ENCODE data around the gene DUSP8. TPM values are rescaled to one million over a fixed set of nuclear protein-coding genes. Genes with fewer than 3 reads are reported as not detected.
"Not testable (repeated sequence)": the region's sequence is repeated elsewhere in the genome, so short reads cannot be mapped to it uniquely, and the experiment has no call there.

The DUSP8 gene, protein sequence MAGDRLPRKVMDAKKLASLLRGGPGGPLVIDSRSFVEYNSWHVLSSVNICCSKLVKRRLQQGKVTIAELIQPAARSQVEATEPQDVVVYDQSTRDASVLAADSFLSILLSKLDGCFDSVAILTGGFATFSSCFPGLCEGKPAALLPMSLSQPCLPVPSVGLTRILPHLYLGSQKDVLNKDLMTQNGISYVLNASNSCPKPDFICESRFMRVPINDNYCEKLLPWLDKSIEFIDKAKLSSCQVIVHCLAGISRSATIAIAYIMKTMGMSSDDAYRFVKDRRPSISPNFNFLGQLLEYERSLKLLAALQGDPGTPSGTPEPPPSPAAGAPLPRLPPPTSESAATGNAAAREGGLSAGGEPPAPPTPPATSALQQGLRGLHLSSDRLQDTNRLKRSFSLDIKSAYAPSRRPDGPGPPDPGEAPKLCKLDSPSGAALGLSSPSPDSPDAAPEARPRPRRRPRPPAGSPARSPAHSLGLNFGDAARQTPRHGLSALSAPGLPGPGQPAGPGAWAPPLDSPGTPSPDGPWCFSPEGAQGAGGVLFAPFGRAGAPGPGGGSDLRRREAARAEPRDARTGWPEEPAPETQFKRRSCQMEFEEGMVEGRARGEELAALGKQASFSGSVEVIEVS
- total RNA-seq: 1 to 10 TPM; 1.5 to 2.1 TPM

DNA sequence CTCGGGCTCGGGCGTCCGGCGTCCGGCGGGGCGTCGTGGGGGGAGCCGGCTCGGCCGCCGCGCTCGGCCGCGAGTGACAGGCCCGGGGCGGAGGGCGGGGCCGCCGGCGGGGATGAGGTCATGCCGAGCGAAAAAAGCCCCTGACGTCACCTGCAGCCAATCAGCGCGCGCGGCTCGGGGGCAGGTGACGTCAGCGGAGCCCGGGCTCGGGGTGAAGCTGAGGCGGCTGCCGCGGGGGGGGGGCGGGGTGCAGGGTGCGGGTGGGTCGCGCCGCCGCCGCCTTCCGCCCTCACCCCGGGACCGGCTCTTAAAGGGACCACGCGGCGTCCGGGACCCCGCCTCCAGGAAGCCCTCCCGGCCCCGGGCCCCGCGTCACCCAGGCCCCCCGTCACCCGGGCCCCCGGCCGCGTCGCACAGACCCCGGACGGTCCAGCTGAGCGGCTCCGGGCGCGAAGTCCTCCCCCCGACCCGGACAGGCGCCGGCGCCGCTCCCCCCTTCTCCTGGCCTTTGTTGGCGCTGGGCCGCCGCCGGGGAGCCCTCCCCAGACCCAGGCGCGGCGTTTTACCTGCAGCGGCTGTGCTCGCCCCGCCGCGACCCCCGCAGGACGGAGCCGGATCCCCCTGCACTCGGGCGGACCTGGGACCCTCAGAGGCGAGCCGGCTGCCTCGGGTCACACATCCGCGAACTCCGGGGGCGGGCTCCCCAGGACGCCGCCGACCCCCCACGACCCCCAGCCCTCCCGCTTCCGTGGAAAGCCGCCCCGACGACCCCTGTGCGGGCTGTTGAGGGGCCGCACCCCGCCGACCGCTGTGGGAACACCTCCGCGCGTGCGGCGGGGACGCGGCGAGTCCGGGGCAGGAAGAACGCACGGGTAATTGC, at the start of gene DUSP8:
Gene DUSP8, minus strand, starts transcription at position 75 of the 880 bp plus-strand sequence. CDS start 6,445 bp downstream, outside the sequence.
- H3K4me3 Mint-ChIP-seq: peak within 1 kb of the TSS; percentile 45
- H3K4me1 Mint-ChIP-seq: peaks cover 15% of the 10 kb centered on the region
- DNase-seq: peak; percentile 93
- H3K27me3 Mint-ChIP-seq: peaks cover 15% of the 10 kb centered on the region
- no peaks in the 10 kb centered on the region for H3K36me3 Mint-ChIP-seq
- H3K27ac Mint-ChIP-seq: no peak within 1 kb of the TSS
- no peaks in the 10 kb centered on the region for H3K9me3 Mint-ChIP-seq

DNA sequence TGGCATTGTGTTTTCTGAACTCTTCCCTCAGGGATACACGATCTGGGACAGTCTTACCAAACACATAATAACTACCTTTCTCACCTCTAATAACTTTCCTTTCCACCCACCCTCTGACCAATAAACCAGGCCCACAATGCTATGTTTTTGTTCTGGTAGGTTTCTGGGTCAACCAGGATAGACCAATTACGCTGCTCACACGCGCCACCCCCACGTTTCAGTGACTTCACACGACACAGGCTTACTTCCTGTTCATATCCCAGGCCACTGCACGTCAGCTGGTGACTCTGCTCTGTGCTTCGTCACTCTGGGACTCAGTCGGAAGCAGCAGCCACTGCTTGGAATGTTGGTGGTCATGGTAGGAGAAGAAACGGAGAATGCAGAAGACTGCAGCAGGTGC, 47.4 kb upstream of the DUSP8 start:
- DNase-seq: no peak
- Mint-ChIP-seq H3K27ac (no peak overlapping the region), H3K27me3 (peaks cover 44% of the 10 kb centered on the region), H3K9me3 (no peaks in the 10 kb centered on the region), H3K4me1 (peaks cover 7% of the 10 kb centered on the region), H3K36me3 (no peaks in the 10 kb centered on the region), H3K4me3 (no peak overlapping the region)

DNA sequence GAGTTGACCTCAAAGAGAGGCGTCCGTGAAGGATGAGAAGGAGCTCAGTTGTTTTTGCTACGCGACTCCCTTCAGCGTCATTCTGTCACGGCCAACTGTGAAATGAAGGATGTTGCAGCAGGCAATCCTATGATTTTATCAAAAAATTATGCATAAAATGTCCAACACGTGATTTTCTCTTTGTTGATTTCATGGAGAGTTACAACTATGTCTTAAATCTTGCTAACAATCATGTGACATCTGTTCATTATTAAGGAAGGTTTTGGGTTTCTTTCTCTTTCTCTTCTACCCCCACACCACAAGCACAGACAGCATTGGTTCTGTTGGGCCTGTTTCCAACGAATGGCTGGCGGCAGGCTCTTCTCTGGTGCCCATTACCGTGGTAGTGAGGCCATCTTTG, 46.2 kb upstream of the DUSP8 start:
- H3K27me3 Mint-ChIP-seq: peaks cover 44% of the 10 kb centered on the region
- no peaks in the 10 kb centered on the region for H3K9me3 Mint-ChIP-seq
- H3K36me3 Mint-ChIP-seq: no peaks in the 10 kb centered on the region
- no peak overlapping the region for H3K4me3 Mint-ChIP-seq
- no peak overlapping the region for H3K27ac Mint-ChIP-seq
- H3K4me1 Mint-ChIP-seq: peaks cover 7% of the 10 kb centered on the region
- no peak for DNase-seq

DNA sequence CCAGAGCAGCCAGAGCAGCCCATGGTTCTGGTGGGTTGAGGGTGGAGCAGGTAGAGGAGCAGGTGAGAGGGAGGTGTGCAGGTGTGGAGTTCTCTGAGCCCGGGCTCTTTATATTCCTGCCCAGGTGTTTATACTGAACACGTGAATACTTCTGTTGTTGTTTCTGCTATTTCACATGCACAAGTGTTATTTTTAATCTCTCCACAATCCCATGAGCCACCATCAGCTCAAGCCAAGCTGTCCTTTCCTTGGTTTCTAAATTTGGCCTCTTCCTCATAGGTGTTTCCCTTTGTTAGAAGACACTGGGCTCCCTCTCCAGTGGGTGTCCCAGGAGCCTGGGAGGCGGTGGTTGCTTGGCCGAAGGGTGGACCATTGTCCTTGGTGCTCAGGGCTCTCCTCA, 36.3 kb upstream of the DUSP8 start, which contains the start of gene KRTAP5-3:
Gene KRTAP5-3, minus strand, starts transcription at position 101 of the 400 bp plus-strand sequence. Its CDS starts 78 bp downstream, at position 23.
- Mint-ChIP-seq H3K4me1 (no peaks in the 10 kb centered on the region), H3K4me3 (no peak within 1 kb of the TSS), H3K9me3 (no peaks in the 10 kb centered on the region), H3K27ac (no peak within 1 kb of the TSS), H3K36me3 (no peaks in the 10 kb centered on the region), H3K27me3 (peaks cover 19% of the 10 kb centered on the region)
- DNase-seq: no peak

DNA sequence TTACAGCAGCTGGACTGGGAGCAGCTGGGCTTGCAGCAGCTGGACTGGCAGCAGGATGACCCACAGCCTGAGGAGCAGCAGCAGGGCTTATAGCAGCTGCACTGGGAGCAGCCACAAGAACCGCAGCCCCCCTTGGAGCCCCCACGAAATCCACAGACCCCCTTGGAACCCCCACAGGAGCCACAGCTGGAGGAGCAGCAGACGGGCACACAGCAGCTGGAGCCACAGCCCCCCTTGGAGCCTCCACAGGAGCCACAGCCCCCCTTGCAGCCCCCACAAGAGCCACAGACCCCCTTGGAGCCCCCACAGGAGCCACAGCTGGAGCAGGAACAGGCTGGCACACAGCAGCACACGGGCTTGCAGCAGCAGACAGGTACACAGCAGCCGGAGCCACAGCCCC, 35.8 kb upstream of the DUSP8 start:
- not testable (repeated sequence) for H3K9me3 Mint-ChIP-seq, DNase-seq, H3K4me1 Mint-ChIP-seq, H3K27ac Mint-ChIP-seq, H3K36me3 Mint-ChIP-seq, H3K4me3 Mint-ChIP-seq
- peaks cover 19% of the 10 kb centered on the region for H3K27me3 Mint-ChIP-seq

DNA sequence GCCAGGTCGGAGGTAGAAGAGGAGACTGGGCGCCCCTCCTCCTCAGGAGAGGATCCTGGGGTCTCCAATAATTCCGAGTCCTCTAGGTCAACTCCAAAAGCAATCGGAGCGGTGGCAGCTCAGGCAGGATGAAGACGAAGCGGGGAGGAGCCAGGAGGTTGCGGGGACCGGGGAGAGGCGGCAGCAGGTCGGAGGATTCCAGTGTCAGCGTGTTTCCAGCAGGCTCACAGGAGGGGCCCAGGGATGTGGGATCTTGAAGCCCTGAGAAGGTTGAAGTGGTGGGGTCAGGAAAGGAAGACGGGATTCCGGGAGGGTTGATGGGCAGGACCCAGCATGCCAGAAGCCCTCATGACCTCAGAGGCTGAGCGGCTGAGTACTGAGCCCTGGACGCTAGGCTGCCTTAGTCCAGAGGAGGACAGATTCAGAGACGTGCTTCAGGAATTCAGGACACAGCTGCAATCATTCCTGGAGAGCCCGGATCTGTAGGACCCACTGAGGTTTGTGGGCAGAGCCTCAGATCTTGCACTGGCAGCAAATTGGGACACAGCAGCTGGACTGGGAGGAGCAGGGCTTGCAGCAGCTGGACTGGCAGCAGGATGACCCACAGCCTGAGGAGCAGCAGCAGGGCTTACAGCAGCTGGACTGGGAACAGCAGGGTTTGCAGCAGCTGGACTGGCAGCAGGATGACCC, 35.2 kb upstream of the DUSP8 start:
- not testable (repeated sequence) for H3K4me3 Mint-ChIP-seq, H3K4me1 Mint-ChIP-seq, DNase-seq, H3K36me3 Mint-ChIP-seq, H3K9me3 Mint-ChIP-seq, H3K27ac Mint-ChIP-seq
- H3K27me3 Mint-ChIP-seq: peaks cover 19% of the 10 kb centered on the region

DNA sequence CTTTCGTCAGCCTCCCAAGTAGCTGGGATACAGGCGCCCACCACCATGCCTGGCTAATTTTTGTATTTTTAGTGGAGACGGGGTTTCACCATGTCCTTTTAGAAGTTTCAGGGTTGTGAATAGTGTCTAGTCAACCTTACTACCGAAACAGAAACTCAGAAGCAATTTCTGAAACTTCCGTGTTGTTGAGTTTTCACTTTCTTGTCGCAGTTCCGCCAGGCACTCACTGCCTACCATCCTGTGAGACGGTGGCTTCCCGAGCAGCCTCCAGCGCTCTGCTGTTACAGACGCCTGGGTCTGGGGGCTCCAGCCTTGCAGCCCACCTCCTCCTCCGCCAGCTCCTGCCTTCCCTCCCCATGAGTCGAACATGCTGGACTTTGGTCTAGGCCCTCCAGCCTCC, 33.9 kb upstream of the DUSP8 start:
- H3K27ac Mint-ChIP-seq, H3K9me3 Mint-ChIP-seq, DNase-seq, H3K4me1 Mint-ChIP-seq, H3K36me3 Mint-ChIP-seq, H3K4me3 Mint-ChIP-seq: not testable (repeated sequence)
- H3K27me3 Mint-ChIP-seq: peaks cover 18% of the 10 kb centered on the region

DNA sequence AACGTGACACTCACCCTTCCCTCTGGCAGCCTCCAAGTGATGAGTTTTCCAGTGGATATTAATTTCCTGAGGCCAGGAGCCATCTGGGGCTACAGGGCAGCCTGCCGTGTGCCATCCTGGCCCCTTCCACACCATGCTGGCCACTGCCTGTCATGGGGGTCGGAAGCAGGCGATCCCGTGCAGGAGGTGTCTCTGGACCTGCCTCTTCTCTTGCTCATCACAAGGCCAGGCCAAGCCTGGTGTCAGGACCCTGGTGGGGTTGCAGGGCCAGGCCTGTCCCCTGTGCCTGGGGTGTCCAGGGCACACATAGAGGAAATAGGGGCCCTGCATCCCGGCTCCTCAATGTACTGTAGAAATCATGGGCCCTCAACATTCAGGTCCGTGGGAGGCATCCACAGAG, 32.6 kb upstream of the DUSP8 start:
- no peak overlapping the region for H3K27ac Mint-ChIP-seq
- no peaks in the 10 kb centered on the region for H3K4me1 Mint-ChIP-seq
- H3K4me3 Mint-ChIP-seq: no peak overlapping the region
- H3K36me3 Mint-ChIP-seq: no peaks in the 10 kb centered on the region
- H3K9me3 Mint-ChIP-seq: no peaks in the 10 kb centered on the region
- DNase-seq: no peak
- peaks cover 19% of the 10 kb centered on the region for H3K27me3 Mint-ChIP-seq

DNA sequence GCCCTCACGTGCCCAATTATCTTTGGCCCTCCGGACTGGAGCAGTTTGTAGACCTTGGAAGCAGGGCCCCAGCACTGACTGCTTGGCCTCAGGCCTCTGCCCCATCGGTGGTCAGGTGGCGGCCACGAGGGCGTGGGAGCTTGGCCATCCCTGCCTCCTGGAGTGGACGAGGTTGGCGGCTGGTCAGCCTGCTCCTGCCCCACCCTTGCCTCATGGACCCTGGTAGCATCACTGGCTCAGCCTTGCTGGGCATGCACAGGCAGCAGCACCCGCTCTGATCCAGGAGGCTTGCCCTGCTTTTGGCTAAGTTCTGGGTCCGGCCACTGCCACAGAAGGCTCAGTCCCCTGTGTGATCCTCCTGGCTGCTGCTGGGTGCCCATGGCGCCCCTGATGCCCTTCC, 32.1 kb upstream of the DUSP8 start:
- no peak overlapping the region for H3K27ac Mint-ChIP-seq
- no peaks in the 10 kb centered on the region for H3K36me3 Mint-ChIP-seq

DNA sequence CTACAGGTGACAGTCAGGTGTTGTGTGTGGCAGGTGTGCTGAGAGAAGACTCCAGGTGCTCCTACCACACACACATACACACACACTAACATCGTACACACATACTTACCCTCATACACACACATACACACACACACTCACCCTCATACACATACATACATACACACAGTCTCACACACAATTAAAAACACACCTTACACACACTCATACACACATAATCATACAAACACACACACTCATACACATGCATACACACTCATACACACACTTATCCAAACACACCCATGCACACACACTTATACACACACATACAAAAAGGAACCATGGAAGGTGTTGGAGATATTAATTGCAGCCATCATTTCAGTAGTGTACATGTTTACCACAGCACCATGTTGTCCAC, 31.6 kb upstream of the DUSP8 start:
- Mint-ChIP-seq H3K4me3 (no peak overlapping the region), H3K27ac (no peak overlapping the region), H3K36me3 (no peaks in the 10 kb centered on the region), H3K9me3 (no peaks in the 10 kb centered on the region), H3K27me3 (peaks cover 29% of the 10 kb centered on the region), H3K4me1 (no peaks in the 10 kb centered on the region)
- DNase-seq: no peak

More for the DNA sequence above, 32.1 kb upstream of the DUSP8 start:
- no peaks in the 10 kb centered on the region for H3K9me3 Mint-ChIP-seq
- H3K4me3 Mint-ChIP-seq: no peak overlapping the region
- peaks cover 24% of the 10 kb centered on the region for H3K27me3 Mint-ChIP-seq
- DNase-seq: no peak
- no peaks in the 10 kb centered on the region for H3K4me1 Mint-ChIP-seq

DNA sequence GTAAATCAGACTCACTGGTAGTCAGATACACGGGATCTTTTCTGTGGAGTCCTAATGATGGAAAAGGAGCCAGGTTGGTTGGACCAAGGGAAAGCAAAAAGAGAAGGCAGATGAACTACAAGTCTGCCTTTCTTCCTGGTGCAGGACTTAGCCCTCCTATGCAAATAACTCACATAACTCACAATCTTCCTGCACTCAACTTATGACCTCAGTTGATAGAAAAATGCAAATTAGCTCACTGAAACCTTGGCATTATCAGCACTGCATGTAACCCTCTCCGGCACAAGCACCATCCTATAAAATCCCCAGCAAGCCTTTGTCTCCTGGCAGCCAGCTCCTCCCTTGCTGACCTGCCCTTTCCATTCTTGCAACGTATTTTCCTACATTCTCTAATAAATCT, 29.6 kb upstream of the DUSP8 start:
- H3K27me3 Mint-ChIP-seq: peaks cover 31% of the 10 kb centered on the region
- not testable (repeated sequence) for H3K9me3 Mint-ChIP-seq, H3K4me1 Mint-ChIP-seq, DNase-seq, H3K27ac Mint-ChIP-seq, H3K4me3 Mint-ChIP-seq, H3K36me3 Mint-ChIP-seq

DNA sequence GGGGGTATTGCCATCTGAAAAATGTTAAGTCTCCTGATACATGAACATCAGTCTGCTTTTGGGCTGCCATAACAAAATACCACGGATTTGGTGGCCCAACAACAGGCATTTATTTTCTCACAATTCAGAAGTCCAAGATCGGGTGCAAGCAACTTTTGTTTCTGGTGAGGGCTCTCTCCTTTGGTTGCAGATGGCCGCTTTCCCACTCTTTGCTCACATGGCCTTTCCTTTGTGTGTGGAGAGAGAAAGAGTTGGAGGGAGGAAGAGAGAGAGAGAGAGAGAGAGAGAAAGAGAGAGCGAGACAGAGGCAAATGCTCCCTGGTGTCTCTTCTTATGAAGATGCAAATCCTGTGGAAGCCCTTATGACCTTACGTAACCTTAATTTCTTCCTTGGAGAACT, 28.6 kb upstream of the DUSP8 start:
- Mint-ChIP-seq H3K36me3 (no peaks in the 10 kb centered on the region), H3K4me1 (peaks cover under 1% of the 10 kb centered on the region), H3K27ac (no peak overlapping the region), H3K27me3 (peaks cover 39% of the 10 kb centered on the region), H3K4me3 (no peak overlapping the region), H3K9me3 (no peaks in the 10 kb centered on the region)
- no peak for DNase-seq

DNA sequence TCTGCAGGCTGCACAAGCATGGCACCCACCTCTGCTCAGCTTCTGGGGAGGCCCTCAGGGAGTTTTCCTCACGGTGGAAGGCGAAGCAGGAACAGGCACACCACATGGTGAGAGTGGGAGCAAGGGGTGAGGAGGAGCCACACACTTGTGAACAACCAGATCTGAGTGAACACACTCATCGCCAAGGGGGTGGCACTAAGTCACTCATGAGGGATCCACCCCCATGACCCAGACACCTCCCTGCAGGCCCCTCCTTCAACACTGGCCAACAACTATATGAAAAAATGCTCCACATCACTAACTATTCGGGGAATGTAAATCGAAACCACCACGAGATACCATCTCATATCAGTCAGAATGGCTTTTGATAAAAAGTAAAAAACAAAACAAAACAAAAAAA, 26.7 kb upstream of the DUSP8 start:
- H3K4me1 Mint-ChIP-seq: peaks cover 4% of the 10 kb centered on the region
- no peak overlapping the region for H3K27ac Mint-ChIP-seq
- no peaks in the 10 kb centered on the region for H3K36me3 Mint-ChIP-seq
- peaks cover 54% of the 10 kb centered on the region for H3K27me3 Mint-ChIP-seq
- H3K4me3 Mint-ChIP-seq: no peak overlapping the region
- no peaks in the 10 kb centered on the region for H3K9me3 Mint-ChIP-seq
- DNase-seq: no peak

DNA sequence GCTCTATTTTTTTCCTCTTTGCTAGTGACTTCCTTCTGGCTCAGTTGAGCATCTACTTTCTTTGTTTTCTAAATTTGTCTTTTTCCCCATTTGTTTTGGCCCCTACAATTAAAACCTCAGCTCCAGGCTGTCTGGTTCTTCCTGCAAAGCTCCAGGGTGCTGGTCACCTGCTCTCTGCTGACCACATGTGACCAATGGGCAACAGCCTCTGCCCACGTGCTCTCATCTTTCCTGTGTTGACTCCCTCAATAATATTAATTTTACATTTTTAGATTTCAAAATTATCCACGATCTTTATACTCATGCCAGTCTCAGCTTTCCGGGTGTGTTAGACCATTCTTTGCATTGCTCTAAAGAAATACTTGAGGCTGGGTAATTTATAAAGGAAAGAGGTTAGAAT, 26.3 kb upstream of the DUSP8 start:
- peaks cover 58% of the 10 kb centered on the region for H3K27me3 Mint-ChIP-seq
- not testable (repeated sequence) for H3K4me3 Mint-ChIP-seq, H3K27ac Mint-ChIP-seq, H3K36me3 Mint-ChIP-seq, DNase-seq, H3K4me1 Mint-ChIP-seq, H3K9me3 Mint-ChIP-seq

DNA sequence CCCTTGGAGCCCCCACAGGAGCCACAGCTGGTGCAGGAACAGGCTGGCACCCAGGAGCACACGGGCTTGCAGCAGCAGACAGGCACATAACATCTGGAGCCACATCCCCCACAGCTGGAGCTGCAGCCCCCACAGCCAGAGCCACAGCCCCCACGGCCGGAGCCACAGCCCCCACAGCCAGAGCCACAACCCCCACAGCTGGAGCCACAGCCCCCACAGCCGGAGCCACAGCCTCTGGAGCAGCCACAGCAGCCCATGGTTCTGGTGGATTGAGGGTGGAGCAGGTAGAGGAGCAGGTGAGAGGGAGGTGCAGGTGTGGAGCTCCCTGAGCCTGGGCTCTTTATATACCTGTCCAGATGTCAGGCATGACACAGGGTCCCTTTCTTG, 25.9 kb upstream of the DUSP8 start, which contains the start of gene KRTAP5-2:
Gene KRTAP5-2, minus strand, starts transcription at position 301 of the 387 bp plus-strand sequence. Its CDS starts 44 bp downstream, at position 257.
- Mint-ChIP-seq H3K27ac (no peak within 1 kb of the TSS), H3K4me1 (peaks cover 4% of the 10 kb centered on the region), H3K27me3 (peaks cover 62% of the 10 kb centered on the region), H3K36me3 (no peaks in the 10 kb centered on the region), H3K9me3 (no peaks in the 10 kb centered on the region), H3K4me3 (no peak within 1 kb of the TSS)
- no peak for DNase-seq

Data from activated naive CD8-positive, alpha-beta T cell treated with anti-CD3 and anti-CD28 coated beads for 36 hours (primary cell).